Prostate gland (tissue), 2 donors: ENCODE measurements around the gene MRM2.

Experiments
- CTCF ChIP-seq, 4 experiments: fragments of 200-600 bp in 2 of 4; fragments of 450-650 bp in 2 of 4; sonication (generic) in 2 of 4; IDR thresholded peaks; 1 replicate in 3 of 4; 2 replicates in 1 of 4; pipeline ENCODE4 v1.5.1; 2016 to 2019; ENCODE audit warnings: antibody characterized with exemption in 4 of 4, mild to moderate bottlenecking in 2 of 4, moderate library complexity in 2 of 4
- POLR2A ChIP-seq: fragments of 450-650 bp; IDR thresholded peaks from one replicate; pipeline ENCODE4 v1.6.1; 2016; ENCODE audit warnings: antibody characterized with exemption, mild to moderate bottlenecking
- POLR2AphosphoS5 ChIP-seq: sonication (generic); formaldehyde crosslinking; IDR thresholded peaks from one replicate; pipeline ENCODE4 v1.6.1; 2017; ENCODE audit warnings: antibody characterized with exemption

- TF ChIP-seq POLR2A (no peak), CTCF (IDR thresholded peaks at IDR 0.05) (peak in 1 of 4 experiments; percentile 8), POLR2AphosphoS5 (peak; percentile 12)
Measured at GRCh38 chr7:2248984-2249694, 7.1 kb upstream of the MRM2 start.
